CD4-positive, alpha-beta T cell treated with Interleukin-6 at 100 ng/mL for 8 hours (primary cell): ENCODE data around the gene PDZRN4.

Source experiments
- DNase-seq: peaks from one replicate; pipeline ENCODE4 v3.0.0-alpha.2; 2020; ENCODE audit warnings: mixed read lengths, low spot score

Gene PDZRN4

DNA sequence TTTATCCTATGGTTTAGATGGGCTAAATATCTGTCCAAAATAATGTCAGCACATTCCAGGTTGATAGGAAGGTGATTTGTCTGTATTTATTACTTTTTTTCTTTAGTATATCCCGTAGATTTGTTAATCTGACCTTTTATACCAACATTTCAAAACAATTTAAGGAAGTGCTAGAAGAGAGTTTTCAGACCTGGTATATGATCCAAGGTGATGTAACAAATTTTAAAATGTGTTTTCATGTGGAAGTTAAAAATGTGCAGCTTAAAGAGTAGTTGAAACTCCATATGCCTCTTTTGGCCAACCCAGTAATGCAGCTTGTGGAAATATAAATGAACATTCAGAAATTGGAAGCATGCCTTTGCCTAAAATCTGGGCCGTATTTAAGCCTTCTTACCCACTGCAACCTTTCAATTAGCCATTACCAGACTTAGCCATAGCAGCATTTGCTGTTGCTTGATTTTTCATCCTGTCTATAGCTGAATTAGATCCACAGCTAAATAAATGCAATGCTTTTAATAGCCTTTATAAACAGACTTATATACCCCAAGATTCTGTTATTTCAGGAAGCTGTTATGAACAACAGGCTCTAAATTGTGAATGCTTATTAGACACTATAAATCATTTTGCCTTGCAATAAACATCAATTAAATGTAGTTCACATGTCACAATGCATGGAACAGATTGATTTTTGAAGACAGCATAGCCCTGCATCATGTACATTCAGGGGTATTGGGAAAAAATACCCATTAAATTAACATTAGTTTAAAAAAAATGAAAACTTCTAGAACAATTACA, 271.2 kb downstream of the PDZRN4 start:
- no peak for DNase-seq

DNA sequence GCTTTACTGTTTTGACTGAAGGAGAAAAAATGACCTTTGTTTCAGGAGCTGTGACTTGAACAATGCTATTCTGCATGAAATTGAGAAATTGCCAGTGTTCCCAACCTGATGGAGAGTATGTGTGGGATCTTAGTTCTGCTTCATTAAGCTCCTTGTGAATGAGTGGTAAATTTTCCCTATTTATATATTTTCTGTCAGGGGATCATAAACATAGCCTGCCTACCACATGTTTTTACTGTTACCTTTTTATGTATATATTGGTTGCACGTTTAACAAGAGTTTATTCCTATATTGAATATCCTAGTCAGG, 271.7 kb downstream of the PDZRN4 start:
- DNase-seq, result no peak

DNA sequence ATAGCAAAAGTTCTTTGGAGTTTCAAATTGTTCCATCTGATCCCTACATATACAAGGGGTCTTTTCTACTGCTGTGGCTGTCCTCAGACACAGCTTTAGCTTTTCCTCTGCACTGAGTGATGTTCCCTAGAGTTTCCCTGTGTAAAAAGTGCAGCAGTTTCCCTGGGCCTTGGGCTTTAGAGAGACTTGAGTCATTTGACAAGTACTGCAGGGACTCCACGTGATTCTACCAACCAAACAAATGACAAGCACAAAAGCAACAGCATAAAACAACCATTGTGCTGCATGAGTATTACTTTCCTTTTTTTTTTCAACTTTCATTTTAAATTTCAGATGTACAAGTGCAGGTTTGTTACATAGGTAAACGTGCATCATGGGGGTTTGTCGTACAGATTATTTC, 272.8 kb downstream of the PDZRN4 start:
- no peak for DNase-seq

DNA sequence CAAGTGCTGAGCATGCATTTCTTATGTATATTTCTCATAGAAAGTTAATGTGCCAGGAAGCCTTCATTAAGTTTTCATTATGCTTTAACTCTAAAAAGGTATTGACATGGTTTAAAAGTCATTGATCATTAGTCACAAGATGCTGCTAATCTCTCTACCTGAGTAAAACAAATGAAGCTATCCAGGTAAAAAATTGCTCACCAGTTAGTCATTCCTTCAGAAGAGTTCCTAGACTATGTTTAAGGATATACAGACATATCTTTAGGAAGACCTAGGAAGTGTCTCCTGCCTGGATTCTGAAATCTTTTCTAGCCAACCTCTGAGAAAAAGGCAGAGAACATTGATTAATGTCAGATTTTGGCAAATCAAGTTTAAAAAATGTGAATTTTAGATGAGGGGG, 274.2 kb downstream of the PDZRN4 start:
- DNase-seq, result no peak

DNA sequence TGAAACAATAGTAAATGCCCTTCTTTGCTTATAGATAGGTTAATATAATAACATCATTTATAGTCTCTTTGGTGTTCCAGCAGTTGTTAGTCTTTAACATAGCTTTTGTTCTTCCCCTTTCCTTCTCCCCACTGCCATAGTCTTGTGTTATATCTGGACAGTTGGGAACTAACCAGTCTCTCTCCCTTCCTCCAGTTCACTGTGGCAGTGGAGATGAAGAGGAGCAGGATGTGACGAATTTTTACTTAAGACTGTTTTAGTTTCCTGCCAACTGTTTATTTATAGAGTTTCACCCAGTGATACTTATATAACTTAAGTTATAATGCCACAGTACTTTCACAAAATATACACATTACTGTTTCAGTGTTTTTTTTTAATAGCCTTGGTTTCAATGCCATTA, 277.4 kb downstream of the PDZRN4 start:
- DNase-seq, result no peak

GRCh38 chr12:41466300-41466699, 278.2 kb downstream of the PDZRN4 start:
- no peak for DNase-seq

DNA sequence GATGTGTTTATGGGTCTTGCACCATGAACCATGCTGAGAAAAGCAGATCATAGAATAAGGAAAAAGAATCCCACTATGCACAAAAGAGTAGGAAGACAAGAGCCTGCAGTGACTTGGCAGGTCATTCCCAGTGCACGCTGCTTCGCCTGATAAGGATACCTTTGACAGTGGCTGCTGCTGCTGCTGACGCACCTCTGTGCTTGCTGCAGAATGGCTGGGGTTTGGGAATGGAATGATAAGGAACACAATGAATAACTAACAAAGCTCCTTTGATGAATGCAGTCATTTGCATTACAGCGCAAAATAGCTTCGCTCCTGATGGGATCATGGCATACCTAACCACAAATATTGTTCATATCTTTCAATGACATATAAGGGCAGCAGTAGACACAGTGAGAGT, 278.7 kb downstream of the PDZRN4 start:
- no peak for DNase-seq

GRCh38 chr12:41467591-41468325, 279.6 kb downstream of the PDZRN4 start:
- no peak for DNase-seq

DNA sequence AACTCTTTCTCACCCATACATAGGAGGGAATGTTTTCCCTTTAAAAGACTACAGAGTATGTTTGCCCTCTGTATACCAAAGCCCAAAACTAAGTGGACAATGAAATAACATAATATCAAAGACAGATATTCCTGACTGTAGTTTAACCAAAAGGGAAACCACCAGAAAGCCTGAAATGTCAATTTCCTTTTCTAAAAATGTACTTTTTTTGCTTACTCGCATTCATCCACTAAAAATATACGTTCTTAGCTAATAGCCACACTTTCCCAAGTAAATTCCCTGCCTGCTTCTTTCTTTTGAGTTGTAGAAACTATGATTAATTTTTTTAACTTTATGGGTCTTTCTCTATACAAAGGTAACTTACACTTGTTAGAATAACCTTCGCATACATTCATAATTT, 280.2 kb downstream of the PDZRN4 start:
- no peak for DNase-seq

GRCh38 chr12:41468756-41469155, 280.6 kb downstream of the PDZRN4 start:
- DNase-seq, result no peak

GRCh38 chr12:41473441-41473840, 285.3 kb downstream of the PDZRN4 start:
- no peak for DNase-seq

DNA sequence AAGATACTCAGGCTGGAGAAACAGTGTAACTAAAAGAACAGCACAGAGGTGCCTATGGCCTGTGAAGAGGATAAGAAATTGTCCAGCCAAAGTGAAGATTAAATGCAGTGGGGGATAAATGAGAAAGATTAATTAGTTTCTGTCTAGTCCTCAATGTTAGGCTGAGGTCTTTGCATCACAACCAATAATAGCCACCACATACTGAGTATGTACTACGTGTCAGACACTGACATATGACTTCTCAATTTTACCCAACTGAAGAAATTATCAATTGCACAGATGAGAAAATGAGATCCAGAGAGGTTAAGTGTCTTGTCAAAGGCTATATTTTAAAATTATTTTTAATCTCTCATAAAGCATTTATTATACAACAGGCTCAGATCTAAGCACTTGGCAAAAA, 285.9 kb downstream of the PDZRN4 start:
- DNase-seq, result no peak

DNA sequence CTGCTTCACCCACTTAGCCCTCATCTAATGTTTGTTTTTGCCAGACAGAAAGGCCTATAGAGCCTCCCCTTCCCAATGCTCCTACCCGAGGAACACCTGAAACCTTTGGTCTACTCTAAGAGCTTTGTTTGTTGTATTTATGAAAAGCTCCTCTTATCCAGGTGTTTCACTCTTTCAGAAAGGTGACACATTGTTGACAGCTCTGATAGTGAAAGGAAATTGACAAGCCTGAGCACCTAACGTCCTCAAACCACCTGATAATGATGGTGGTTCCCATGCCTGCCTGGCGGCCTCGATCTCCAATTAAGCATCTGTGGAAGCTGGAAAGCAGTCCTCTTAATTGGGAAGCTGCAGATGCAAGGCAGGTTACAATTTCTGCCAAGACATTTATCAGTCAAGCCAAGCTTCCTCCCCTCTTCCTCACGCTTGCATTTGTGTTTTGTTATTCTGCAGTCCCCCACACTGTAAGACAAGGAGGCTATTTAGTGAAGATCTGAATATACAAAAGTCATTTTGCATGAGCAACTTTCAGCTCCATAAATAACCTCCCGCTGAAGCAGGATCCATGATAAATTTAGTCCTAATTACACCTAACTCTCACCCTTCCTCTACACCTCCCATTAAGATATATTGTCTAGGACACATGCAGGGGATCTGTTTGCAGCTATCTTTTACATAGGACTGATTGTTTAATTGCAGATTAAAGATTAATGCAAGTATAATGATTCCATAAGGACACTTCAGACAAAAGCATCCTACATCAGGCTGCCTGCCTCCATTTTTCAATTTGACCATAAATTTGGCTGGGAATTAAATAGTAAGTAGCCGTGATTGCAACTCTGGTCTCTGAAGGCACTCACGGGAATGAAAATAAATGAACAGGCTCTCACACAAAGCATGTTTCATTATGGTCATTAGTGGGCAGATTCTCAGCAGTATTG, 288.6 kb downstream of the PDZRN4 start:
- DNase-seq, result no peak

DNA sequence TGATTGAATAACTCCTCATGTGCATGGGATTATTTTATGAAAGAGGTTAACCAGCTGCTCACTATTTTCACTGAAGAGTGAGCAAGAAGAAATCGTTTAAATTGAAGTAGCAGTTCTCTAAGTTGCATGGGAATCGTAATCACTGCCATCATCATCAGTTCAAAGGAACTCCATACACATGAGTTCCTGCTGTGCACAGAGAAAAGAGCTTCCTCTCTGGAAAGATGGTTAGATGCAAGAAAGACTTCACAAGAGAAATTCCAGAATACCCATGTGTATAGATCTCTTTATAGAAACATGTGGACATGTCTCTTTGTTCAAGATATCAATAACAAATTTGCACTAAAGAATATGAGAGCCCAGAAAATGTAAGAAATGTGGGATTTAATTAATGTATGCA, 291.3 kb downstream of the PDZRN4 start:
- no peak for DNase-seq

DNA sequence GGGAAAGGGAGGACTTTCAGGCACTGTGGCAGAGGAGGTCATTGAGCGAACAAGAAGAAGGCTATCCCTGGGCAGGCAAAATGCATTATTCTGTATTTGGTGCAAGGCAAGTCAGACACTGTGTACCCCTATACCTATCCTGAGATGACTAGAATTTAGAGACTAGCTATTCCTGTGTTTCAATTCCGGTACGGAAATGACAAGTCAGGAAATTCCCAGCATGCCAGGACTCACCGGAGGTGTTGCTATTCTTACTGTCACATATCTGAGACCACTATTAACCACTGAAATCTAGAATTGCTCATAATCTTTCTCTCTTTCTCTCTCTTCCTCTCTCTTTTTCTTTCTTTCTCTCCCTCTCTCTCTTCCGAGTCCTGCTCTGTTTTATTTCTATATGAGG, 297.1 kb downstream of the PDZRN4 start:
- DNase-seq, result no peak

DNA sequence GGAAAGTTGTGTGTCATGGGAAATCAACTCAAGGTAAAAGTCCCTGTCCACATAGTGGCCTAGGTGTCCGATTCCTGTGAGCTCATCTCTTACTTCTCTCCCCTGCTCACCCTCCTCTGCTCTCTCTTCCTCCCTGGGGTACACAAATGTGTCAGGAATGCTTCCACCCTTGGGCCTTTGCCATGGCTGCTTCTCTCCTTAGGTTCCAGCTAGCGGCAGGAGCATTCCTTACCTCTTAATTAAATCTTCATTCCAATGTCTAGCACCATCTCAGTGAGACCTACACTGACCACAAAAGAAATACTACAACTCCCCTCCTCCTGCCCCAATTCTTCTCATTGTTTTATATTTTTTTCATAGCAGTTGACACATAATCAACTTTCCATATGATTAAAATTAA, 298.6 kb downstream of the PDZRN4 start:
- DNase-seq, result no peak

- no peak for DNase-seq
Measured at GRCh38 chr12:41496009-41496408, 307.9 kb downstream of the PDZRN4 start.

DNA sequence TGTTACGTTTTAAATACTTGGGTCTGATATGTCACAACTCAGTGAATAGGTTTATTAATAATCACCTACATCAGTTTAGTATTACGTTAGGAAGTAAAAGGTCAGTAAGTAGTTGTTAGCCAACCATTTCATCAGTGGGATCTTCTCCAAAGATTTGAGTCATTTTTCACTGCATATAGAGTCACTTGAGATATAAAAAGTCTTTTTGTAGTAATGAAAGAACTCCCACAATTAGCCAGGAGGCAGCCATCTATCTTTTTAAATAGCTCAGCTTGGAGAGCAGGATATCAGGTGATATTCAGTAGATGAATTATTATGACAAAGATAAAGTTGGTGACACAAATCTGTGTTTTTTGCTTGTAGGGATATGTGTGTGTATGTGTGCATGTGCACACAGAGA, 309.3 kb downstream of the PDZRN4 start:
- DNase-seq, result no peak

DNA sequence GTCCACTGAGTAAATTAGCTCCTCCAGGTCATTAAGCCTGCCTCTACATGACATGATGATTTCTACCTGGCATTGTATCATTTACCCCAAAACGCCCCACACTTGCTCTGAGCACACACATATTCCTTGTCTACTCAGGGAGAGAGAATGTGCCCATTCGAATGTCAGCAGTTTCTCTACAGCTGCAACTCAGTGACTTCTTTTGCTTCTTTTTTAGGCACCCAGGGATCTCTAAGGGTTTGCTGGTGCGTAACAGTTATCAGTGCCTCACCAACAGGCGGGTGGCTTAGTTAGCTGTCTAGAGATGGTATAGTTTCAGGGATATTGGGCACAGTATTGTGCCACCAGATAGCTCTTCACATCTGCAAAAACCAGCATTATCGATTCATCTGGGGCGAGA, 316.9 kb downstream of the PDZRN4 start:
- no peak for DNase-seq

DNA sequence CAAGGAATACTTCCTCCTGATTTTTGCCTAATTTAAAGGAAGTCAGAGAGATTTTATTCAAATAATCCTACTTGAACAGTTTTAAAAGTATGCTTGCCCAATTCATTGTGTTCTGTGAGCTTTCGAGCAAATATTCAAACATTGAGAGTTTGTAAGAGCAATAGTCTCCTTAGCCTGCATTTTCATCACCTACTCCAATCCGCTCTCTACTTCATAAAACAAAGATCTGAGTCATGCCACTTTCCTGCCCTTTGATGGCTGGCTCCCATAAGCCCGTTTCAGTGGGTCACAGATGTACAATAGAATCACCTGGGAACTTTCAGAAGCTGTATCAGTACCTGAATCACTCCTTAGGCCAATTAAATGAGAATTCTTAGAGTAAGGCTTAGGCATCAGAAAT, 319.2 kb downstream of the PDZRN4 start:
- DNase-seq, result no peak

DNA sequence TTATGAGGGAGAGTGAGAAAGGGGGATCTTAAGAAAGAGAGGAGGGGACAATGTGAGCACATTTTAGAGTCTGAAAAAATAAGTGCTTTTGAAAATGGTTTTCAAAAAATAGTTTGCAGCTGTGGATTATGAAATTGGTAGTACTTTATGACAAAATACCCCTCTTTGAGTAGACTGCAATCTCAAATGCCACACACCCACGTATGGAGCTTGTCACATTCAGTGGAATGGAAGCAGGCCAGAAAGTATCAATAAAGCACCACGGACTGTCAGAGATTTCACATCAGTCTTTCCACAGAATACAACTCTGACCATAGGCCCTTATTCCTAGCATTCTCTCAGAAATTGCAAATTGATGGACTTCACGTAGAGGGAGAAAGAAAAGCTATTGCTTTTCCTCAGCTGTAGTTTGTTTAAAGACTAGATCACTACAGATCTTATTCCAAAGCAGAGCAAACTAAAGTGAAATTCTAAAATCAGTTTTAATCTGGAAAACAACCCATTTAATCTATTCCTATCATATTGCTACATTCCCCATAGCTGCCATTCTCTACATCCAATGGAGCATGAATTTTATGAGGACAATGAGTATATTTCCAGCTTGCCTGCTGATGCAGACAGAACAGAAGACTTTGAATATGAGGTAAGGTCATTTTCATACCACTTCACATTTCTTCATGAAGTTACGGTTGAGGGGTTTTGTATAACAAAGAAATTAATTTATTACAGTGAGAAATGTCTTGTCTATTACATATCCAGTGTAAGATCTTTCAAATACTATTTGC, 321.3 kb downstream of the PDZRN4 start:
- no peak for DNase-seq

- no peak for DNase-seq
Measured at GRCh38 chr12:41510470-41510869, 322.4 kb downstream of the PDZRN4 start.
